Measurements from ENCODE around the gene HIP1. TPM values are rescaled to one million over a fixed set of nuclear protein-coding genes. Genes with fewer than 3 reads are reported as not detected.

Gene HIP1
- total and polyA plus RNA-seq, 4 donors: 10.6 to 87.9 (median 43.3) TPM

Other genes with a start within 250 kb of the HIP1 start
- gene SPDYE5, start 246.6 kb downstream of the HIP1 start, total RNA-seq: not detected
- gene SPDYE5, start 246.6 kb downstream of the HIP1 start, polyA plus RNA-seq: not detected
- gene CCL26, start 33.3 kb upstream of the HIP1 start, total RNA-seq: 1 to 10 TPM in 1 of 2 donors, not detected in 1; 1.9 TPM
- gene CCL26, start 33.3 kb upstream of the HIP1 start, polyA plus RNA-seq: 1 to 10 TPM in 1 of 2 donors, not detected in 1; 2.0 TPM
- gene CCL24, start 74.9 kb upstream of the HIP1 start, total RNA-seq: 1 to 10 TPM; 1.1 to 2.4 TPM
- 1 to 10 TPM in 1 of 2 donors, under 1 TPM in 1; 1.00 to 3.3 TPM for gene CCL24, start 74.9 kb upstream of the HIP1 start, polyA plus RNA-seq
- gene RHBDD2, start 140.1 kb upstream of the HIP1 start, total RNA-seq: 10 to 100 TPM; 31.1 to 40.1 TPM
- gene RHBDD2, start 140.1 kb upstream of the HIP1 start, polyA plus RNA-seq: 10 to 100 TPM; 23.9 to 71.3 TPM
- gene POR, start 176.2 kb upstream of the HIP1 start, total RNA-seq: 100 to 1,000 TPM in 1 of 2 donors, 10 to 100 TPM in 1; 87.4 to 121 TPM
- gene POR, start 176.2 kb upstream of the HIP1 start, polyA plus RNA-seq: 10 to 100 TPM; 40.4 to 71.8 TPM

Measured in aorta (tissue), 4 donors.